LNCaP clone FGC (cell line): Measurements from ENCODE around the gene ALG2.

Experiments
- DNase-seq: peaks from one replicate; pipeline ENCODE4 v3.0.0-alpha.2; 2011; ENCODE audit warnings: low read depth
- H3K4me3 ChIP-seq: 2 replicates; pipeline ENCODE4 v1.5.1; 2011; ENCODE audit warnings: mild to moderate bottlenecking, low read depth, low read length, control low read depth
- TF ChIP-seq, protein P1 (sequence below): IDR thresholded peaks from 2 replicates; pipeline ENCODE4 v1.5.1; 2012; ENCODE audit warnings: mild to moderate bottlenecking; ENCODE audit not compliant: control insufficient read depth, insufficient read depth; ENCODE audit errors: extremely low read depth

The ALG2 gene

DNA sequence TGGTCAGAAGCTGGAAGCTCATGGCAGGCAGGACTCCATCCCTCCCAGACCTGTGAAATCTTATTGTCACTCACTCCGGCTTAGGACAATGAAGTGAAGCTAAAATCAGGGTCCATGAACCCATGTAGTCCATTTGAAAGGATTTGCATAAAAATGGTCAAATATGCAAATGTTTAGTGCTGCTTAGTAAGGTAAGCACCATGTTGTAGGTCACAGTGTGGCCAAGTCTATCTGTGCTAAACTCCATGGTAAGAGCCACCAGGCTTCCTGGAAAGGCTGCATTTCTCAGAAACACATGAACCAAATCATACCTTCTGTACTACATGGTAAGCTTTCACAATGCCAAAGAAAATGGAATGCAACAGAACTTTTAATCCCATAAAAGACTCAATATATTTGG is 5.7 kb downstream of the ALG2 start:
- TF ChIP-seq, protein P1, sequence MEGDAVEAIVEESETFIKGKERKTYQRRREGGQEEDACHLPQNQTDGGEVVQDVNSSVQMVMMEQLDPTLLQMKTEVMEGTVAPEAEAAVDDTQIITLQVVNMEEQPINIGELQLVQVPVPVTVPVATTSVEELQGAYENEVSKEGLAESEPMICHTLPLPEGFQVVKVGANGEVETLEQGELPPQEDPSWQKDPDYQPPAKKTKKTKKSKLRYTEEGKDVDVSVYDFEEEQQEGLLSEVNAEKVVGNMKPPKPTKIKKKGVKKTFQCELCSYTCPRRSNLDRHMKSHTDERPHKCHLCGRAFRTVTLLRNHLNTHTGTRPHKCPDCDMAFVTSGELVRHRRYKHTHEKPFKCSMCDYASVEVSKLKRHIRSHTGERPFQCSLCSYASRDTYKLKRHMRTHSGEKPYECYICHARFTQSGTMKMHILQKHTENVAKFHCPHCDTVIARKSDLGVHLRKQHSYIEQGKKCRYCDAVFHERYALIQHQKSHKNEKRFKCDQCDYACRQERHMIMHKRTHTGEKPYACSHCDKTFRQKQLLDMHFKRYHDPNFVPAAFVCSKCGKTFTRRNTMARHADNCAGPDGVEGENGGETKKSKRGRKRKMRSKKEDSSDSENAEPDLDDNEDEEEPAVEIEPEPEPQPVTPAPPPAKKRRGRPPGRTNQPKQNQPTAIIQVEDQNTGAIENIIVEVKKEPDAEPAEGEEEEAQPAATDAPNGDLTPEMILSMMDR, result no peak
- DNase-seq, result no peak
- no peak overlapping the region for H3K4me3 ChIP-seq

DNA sequence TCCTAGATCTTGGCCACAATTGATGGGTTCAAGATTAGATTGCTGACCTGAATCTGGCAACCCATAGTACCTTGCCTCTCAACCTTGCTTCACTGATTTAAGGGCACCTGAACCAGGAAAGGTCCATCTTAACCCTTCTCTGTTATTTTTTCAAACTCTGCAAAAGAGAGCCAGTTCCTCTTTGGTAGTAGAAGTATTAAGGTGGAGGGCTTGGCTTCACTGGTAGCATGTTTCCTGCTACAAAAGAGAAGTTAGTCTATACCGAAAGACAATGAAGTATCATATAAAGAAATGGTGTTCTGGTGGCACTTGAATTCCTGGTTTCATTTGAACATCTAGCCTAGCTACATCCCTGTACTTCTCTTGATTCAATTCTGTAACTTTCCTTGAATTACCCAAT is 8.5 kb downstream of the ALG2 start:
- DNase-seq, result no peak
- H3K4me3 ChIP-seq, result no peak overlapping the region
- TF ChIP-seq, protein P1, result no peak

DNA sequence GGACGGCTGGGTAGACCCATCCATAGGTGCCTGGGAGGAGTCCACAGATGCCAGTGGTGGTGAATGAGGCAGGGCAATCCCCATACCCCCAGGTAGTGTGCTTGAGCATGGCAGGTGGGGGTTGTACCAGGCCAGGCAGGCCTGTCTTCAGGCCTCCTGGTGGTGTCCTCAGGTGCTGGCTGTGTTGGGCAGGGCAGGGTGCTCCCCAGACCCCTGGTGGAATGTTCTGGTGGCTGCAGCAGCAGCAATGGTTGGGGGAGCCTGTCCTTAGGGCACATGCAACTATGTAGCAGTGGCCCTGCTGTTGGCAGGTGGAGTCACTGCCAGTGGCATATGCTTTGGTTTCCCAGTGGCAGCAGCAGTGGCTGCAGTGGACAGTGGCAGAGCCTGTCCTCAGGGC is 10.0 kb downstream of the ALG2 start:
- TF ChIP-seq, protein P1, result no peak
- no peak overlapping the region for H3K4me3 ChIP-seq
- DNase-seq, result no peak

DNA sequence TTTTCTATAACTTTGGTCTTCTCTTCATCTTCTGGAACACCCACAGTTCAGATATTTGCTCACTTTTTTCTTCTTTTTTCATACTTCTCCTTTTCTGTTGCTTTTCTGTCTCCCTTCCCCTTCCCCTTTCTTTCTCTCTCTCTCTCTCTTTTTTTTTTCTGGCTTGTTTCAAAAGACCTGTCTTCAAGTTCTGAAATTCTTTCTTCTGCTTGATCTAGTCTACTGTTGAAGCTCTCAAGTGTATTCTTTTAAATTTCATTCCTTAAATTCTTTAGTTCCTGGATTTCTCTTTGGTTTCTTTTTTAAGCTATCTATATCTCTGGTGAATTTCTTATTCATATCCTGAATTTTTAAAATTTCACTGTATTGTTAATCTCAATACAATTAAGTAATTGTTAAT is 11.2 kb downstream of the ALG2 start:
- no peak for DNase-seq
- TF ChIP-seq, protein P1, result no peak
- H3K4me3 ChIP-seq, result no peak overlapping the region

DNA sequence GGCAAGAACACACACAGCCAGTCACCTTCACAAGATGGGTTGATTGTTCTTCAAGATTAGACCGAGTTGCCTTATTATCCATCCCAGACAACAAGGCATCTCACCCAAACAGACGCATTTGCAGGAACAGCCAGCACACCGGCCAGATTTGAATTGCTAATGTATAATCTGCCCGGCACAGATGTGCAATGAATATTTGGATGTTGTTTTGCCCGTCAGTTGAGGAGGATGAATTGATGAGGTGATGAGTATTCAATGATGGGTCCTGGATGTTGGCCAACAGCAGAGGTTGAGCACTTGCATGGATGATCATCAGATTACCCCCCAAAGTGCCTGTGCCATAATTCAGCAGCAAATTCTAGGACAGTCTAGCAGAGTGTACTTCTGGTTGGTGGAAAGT is 20.1 kb downstream of the ALG2 start:
- TF ChIP-seq, protein P1, result no peak
- no peak for DNase-seq
- no peak overlapping the region for H3K4me3 ChIP-seq

DNA sequence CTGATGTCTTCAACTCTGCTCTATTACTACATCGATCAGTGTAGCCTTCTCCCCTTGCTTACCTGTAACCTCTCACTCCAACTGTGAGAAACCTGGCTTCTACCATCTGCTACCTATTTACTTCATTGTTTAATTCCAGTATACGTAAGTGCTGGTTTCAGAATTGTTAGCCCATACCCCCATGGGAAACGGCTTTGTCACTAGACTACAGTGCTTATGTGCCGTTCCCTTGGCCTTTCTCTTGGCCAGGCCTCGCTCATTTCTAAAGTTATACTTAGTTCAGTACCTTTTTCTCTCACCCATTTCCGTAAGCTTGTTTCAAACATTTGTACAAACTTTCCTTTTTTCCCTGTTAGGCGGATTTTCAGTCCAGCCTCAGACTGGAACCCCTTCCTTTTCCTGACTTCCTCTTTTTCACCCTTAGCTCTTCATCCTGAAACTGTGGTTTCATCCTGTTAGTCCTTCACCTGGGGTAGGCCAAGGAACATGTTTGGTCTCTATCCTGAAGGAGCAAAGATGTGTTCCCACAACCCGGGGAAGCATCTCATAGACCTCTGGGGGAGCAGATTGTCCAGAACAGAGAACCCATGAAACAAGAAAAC is 21.7 kb downstream of the ALG2 start:
- TF ChIP-seq, protein P1, result no peak
- no peak for DNase-seq
- H3K4me3 ChIP-seq, result no peak overlapping the region

DNA sequence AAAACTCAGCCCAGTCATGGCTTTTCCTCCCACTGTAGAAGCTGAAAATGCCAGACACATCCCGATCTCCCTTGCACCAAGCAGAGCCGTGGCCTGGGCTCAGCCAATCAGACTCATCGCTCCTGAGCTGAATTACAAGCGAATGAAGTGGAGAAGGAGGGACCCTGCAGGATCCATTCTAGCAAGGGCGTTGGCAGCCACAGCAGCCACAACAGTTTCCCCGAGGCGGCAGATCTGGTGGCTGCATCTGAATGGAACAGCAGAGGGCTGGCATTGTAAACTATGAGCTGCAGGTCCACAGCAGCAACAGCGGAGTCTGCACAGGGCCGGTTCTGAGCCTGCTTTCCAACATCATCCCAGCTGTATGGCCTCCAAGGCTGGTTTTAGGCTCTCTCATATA is 23.8 kb downstream of the ALG2 start:
- TF ChIP-seq, protein P1, result no peak
- H3K4me3 ChIP-seq, result no peak overlapping the region
- no peak for DNase-seq
